ENCODE data around the gene KRT31.
"Not testable (repeated sequence)": the region's sequence is repeated elsewhere in the genome, so short reads cannot be mapped to it uniquely, and the experiment has no call there.

Gene KRT31

DNA sequence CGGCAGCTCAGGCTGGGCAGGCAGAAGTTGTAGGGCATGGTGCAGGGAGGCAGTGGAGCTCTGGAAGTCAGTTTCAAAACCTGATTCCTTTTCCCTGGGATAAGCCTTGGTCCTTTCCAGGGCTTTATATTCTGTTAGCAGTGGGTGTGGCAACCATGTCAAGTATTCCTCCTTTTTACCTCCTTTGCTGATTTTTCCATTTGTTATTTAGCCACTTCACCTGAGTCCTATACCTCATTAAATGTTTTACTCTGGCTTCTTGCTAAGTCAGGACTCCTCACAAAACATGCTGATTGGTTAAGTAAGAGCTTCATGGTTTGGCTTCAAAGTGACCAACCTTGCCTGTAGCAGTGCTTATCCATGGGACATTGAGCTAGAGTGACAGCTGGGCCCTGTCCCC is 27.7 kb downstream of the KRT31 start, which contains the start of gene KRT33B:
Gene KRT33B, minus strand, starts transcription at position 101 of the 400 bp plus-strand sequence. Its CDS starts 63 bp downstream, at position 38.
- no peak within 1 kb of the TSS for H3K4me3 ChIP-seq (ENCODE audit: low read depth in 1 of 2, low read length in 2 of 2)
- peaks cover 0 to 4% of the 10 kb centered on the region in 2 donors for H3K27me3 ChIP-seq (ENCODE audit: control insufficient read depth in 1 of 2, insufficient read depth in 2 of 2, low read length in 2 of 2)

DNA sequence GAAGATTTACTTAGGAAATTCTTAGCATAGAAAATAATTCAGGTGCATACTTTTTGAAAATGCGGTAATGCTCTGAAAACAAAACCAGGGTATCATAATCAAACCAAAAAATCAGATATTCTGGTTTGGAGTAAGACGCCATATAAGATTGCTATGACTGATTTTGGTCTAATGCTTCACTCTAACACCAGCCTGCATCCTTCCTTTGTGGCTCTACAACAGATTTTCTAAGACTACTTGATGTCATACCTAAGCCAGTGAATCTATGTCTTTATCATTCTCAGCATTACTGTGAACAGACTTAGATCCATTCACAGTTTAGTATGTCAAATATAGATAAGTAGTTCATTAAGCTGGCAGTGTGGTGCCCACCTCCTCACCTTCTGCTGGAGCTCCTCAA is 28.4 kb downstream of the KRT31 start:
- H3K27me3 ChIP-seq (ENCODE audit: control insufficient read depth in 1 of 2, insufficient read depth in 2 of 2, low read length in 2 of 2) = peaks cover 0 to 3% of the 10 kb centered on the region in 2 donors
- no peaks in the 10 kb centered on the region for H3K36me3 ChIP-seq (ENCODE audit: control insufficient read depth in 1 of 2, insufficient read depth in 2 of 2, low read length in 2 of 2)
- no peaks in the 10 kb centered on the region for H3K4me1 ChIP-seq (ENCODE audit: control insufficient read depth in 1 of 2, insufficient read depth in 2 of 2, low read length in 2 of 2)
- H3K9me3 ChIP-seq (ENCODE audit: control insufficient read depth in 1 of 2, low read length in 2 of 2) = no peaks in the 10 kb centered on the region
- H3K9ac ChIP-seq (ENCODE audit: low read depth in 1 of 2, low read length in 2 of 2) = no peak overlapping the region
- H3K27ac ChIP-seq (ENCODE audit: low read depth, low read length) = no peak overlapping the region
- no peak overlapping the region for H3K4me3 ChIP-seq (ENCODE audit: low read depth in 1 of 2, low read length in 2 of 2)

More for the DNA sequence above, 27.7 kb downstream of the KRT31 start, which contains the start of gene KRT33B:
- H3K36me3 ChIP-seq (ENCODE audit: control insufficient read depth in 1 of 2, insufficient read depth in 2 of 2, low read length in 2 of 2) = no peaks in the 10 kb centered on the region
- no peaks in the 10 kb centered on the region for H3K4me1 ChIP-seq (ENCODE audit: control insufficient read depth in 1 of 2, insufficient read depth in 2 of 2, low read length in 2 of 2)
- H3K9ac ChIP-seq (ENCODE audit: low read depth in 1 of 2, low read length in 2 of 2) = no peak within 1 kb of the TSS
- no peak within 1 kb of the TSS for H3K27ac ChIP-seq (ENCODE audit: low read depth, low read length)
- no peaks in the 10 kb centered on the region for H3K9me3 ChIP-seq (ENCODE audit: control insufficient read depth in 1 of 2, low read length in 2 of 2)

DNA sequence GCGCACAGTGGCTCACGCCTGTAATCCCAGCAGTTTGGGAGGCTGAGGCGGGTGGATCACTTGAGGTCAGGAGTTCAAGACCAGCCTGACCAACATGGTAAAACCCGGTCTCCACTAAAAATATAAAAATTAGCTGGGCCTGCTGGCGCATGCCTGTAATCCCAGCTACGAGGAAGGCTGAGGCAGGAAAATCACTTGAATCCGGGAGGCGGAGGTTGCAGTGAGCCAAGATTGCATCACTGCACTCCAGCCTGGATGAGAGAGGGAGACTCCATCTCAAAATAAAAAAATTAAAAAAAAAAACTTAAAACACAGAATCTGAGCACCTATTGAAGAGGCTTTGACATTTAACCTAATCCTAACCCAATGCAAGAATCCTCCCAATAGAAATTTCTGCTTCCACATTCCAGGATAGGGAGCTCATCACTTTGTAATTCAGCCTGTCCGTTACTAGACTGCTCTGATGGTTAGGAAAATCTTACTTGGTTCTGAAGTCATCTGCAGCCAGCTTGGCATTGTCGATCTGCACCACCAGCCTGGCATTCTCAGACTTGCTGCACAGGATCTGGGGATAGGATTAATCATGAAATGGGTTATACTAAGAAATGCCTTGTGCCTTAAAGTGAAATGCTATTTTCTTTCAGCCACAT is 29.9 kb downstream of the KRT31 start:
- Histone ChIP-seq H3K9me3 (ENCODE audit: control insufficient read depth in 1 of 2, low read length in 2 of 2) (no peaks in the 10 kb centered on the region), H3K9ac (ENCODE audit: low read depth in 1 of 2, low read length in 2 of 2) (no peak overlapping the region), H3K4me3 (ENCODE audit: low read depth in 1 of 2, low read length in 2 of 2) (no peak overlapping the region), H3K27ac (ENCODE audit: low read depth, low read length) (no peak overlapping the region), H3K27me3 (ENCODE audit: control insufficient read depth in 1 of 2, insufficient read depth in 2 of 2, low read length in 2 of 2) (no peaks in the 10 kb centered on the region), H3K36me3 (ENCODE audit: control insufficient read depth in 1 of 2, insufficient read depth in 2 of 2, low read length in 2 of 2) (no peaks in the 10 kb centered on the region), H3K4me1 (ENCODE audit: control insufficient read depth in 1 of 2, insufficient read depth in 2 of 2, low read length in 2 of 2) (no peaks in the 10 kb centered on the region)

GRCh38 chr17:41366070-41366469 is 31.3 kb downstream of the KRT31 start:
- Histone ChIP-seq H3K27me3 (ENCODE audit: control insufficient read depth in 1 of 2, insufficient read depth in 2 of 2, low read length in 2 of 2) (no peaks in the 10 kb centered on the region), H3K9ac (ENCODE audit: low read depth in 1 of 2, low read length in 2 of 2) (no peak overlapping the region), H3K36me3 (ENCODE audit: control insufficient read depth in 1 of 2, insufficient read depth in 2 of 2, low read length in 2 of 2) (no peaks in the 10 kb centered on the region), H3K27ac (ENCODE audit: low read depth, low read length) (no peak overlapping the region), H3K9me3 (ENCODE audit: control insufficient read depth in 1 of 2, low read length in 2 of 2) (no peaks in the 10 kb centered on the region), H3K4me3 (ENCODE audit: low read depth in 1 of 2, low read length in 2 of 2) (no peak overlapping the region), H3K4me1 (ENCODE audit: control insufficient read depth in 1 of 2, insufficient read depth in 2 of 2, low read length in 2 of 2) (no peaks in the 10 kb centered on the region)

DNA sequence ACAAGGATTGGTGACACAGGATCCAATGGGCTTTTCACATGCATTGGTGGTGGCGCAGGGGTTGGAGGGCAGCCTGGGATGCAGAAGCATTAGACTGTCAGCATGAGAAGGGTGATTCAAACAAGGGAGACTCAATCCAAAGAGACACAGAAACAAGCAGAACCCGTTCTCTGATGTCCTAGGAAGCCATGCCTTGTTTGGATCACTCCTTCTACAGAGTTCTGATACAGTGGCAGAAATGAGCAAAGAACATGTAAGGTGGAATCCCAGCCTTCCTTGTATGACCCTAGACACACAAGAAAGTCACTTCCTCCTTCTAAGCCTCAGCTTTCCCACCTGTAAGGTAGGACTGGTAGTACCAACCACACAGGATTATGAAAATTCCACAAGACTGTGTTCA is 33.5 kb downstream of the KRT31 start:
- H3K9ac ChIP-seq (ENCODE audit: low read depth in 1 of 2, low read length in 2 of 2) = no peak overlapping the region
- no peaks in the 10 kb centered on the region for H3K4me1 ChIP-seq (ENCODE audit: control insufficient read depth in 1 of 2, insufficient read depth in 2 of 2, low read length in 2 of 2)
- H3K27ac ChIP-seq (ENCODE audit: low read depth, low read length) = no peak overlapping the region
- H3K36me3 ChIP-seq (ENCODE audit: control insufficient read depth in 1 of 2, insufficient read depth in 2 of 2, low read length in 2 of 2) = no peaks in the 10 kb centered on the region
- H3K9me3 ChIP-seq (ENCODE audit: control insufficient read depth in 1 of 2, low read length in 2 of 2) = no peaks in the 10 kb centered on the region
- no peak overlapping the region for H3K4me3 ChIP-seq (ENCODE audit: low read depth in 1 of 2, low read length in 2 of 2)
- peaks cover 0 to 3% of the 10 kb centered on the region in 2 donors for H3K27me3 ChIP-seq (ENCODE audit: control insufficient read depth in 1 of 2, insufficient read depth in 2 of 2, low read length in 2 of 2)

- peaks cover 0 to 3% of the 10 kb centered on the region in 2 donors for H3K27me3 ChIP-seq (ENCODE audit: control insufficient read depth in 1 of 2, insufficient read depth in 2 of 2, low read length in 2 of 2)
- no peaks in the 10 kb centered on the region for H3K36me3 ChIP-seq (ENCODE audit: control insufficient read depth in 1 of 2, insufficient read depth in 2 of 2, low read length in 2 of 2)
- H3K9me3 ChIP-seq (ENCODE audit: control insufficient read depth in 1 of 2, low read length in 2 of 2) = no peaks in the 10 kb centered on the region
- no peak overlapping the region for H3K4me3 ChIP-seq (ENCODE audit: low read depth in 1 of 2, low read length in 2 of 2)
- no peaks in the 10 kb centered on the region for H3K4me1 ChIP-seq (ENCODE audit: control insufficient read depth in 1 of 2, insufficient read depth in 2 of 2, low read length in 2 of 2)
- no peak overlapping the region for H3K9ac ChIP-seq (ENCODE audit: low read depth in 1 of 2, low read length in 2 of 2)
- H3K27ac ChIP-seq (ENCODE audit: low read depth, low read length) = no peak overlapping the region
Measured at GRCh38 chr17:41360296-41360995, 37.0 kb downstream of the KRT31 start.

DNA sequence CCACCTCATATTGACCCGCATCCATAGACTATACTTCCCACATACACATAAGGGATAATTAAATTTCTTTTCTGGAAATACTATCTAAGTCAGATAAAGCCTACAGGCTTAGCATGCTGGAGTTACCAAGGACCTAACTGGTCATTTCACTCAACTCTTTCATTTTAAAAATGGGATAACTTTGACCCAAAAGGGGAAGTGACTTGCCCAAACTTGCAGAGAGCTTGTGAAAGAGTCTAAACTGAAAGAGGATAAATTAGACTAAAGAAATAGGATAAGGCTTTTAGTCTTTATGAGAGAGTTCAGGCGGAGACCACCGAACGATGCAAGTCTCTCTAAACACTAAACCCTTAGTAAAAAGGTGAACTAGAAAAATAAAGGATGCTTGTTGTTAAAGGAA is 42.9 kb downstream of the KRT31 start:
- no peaks in the 10 kb centered on the region for H3K36me3 ChIP-seq (ENCODE audit: control insufficient read depth in 1 of 2, insufficient read depth in 2 of 2, low read length in 2 of 2)
- no peak overlapping the region for H3K4me3 ChIP-seq (ENCODE audit: low read depth in 1 of 2, low read length in 2 of 2)
- no peaks in the 10 kb centered on the region for H3K9me3 ChIP-seq (ENCODE audit: control insufficient read depth in 1 of 2, low read length in 2 of 2)
- H3K27ac ChIP-seq (ENCODE audit: low read depth, low read length) = no peak overlapping the region
- H3K4me1 ChIP-seq (ENCODE audit: control insufficient read depth in 1 of 2, insufficient read depth in 2 of 2, low read length in 2 of 2) = no peaks in the 10 kb centered on the region
- H3K27me3 ChIP-seq (ENCODE audit: control insufficient read depth in 1 of 2, insufficient read depth in 2 of 2, low read length in 2 of 2) = peaks cover 0 to 9% of the 10 kb centered on the region in 2 donors
- no peak overlapping the region for H3K9ac ChIP-seq (ENCODE audit: low read depth in 1 of 2, low read length in 2 of 2)

DNA sequence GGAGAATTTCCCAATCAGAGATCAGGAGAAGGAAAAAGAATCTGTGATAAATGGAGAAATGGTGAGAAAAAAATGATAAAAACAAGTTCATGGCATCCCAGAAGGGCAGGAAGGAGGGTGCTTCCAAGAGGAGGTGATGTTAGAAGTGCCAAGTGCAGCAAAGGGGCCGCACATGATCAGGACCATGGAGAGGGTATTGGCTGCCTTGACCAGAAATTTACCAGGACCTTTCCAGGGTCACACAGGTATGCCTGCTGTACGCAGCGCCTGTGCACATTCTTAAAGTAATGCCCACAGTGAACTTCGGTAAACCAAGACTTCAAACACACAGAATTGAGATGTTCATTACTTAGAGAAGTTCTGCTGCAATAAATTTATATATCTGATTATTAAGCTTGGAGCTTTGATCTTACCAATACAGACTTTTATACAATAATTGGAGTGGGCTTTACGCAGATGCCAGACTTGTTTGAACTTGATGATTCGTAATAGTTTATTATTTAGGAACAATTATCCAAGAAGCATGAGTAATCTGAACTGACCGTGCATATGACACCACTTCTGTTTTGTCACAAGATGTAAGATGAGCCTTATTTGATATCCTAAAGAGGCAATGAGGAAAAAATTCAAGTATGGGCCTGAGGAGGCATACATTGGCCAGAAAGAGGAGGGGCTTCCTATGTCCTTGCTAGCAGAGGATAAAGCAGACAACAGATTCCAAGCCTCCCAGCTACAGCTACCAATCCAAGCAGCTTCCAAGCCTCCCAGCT is 44.6 kb downstream of the KRT31 start:
- peaks cover 0 to 9% of the 10 kb centered on the region in 2 donors for H3K27me3 ChIP-seq (ENCODE audit: control insufficient read depth in 1 of 2, insufficient read depth in 2 of 2, low read length in 2 of 2)
- no peak overlapping the region for H3K27ac ChIP-seq (ENCODE audit: low read depth, low read length)
- no peak overlapping the region for H3K4me3 ChIP-seq (ENCODE audit: low read depth in 1 of 2, low read length in 2 of 2)
- no peaks in the 10 kb centered on the region for H3K36me3 ChIP-seq (ENCODE audit: control insufficient read depth in 1 of 2, insufficient read depth in 2 of 2, low read length in 2 of 2)
- H3K4me1 ChIP-seq (ENCODE audit: control insufficient read depth in 1 of 2, insufficient read depth in 2 of 2, low read length in 2 of 2) = no peaks in the 10 kb centered on the region
- no peak overlapping the region for H3K9ac ChIP-seq (ENCODE audit: low read depth in 1 of 2, low read length in 2 of 2)
- no peaks in the 10 kb centered on the region for H3K9me3 ChIP-seq (ENCODE audit: control insufficient read depth in 1 of 2, low read length in 2 of 2)

DNA sequence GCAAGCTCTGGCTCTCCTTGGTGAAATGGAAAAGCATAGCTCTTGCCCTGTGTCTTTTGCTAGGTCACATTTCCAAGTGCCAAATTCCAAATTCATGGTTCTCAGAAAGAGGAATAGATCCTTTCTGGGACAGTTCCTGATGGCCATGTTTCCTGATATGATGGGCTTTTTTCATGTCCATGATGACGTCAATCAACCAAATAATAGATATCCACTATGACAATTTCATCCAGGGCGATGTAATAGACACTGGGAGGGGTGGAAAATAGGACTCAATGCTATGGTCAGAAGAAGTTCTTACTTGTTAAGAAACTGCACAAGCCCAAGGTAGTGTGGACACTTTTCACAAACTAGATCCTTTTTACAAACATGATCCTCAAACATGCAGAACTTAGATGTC is 46.2 kb downstream of the KRT31 start:
- Histone ChIP-seq H3K36me3 (ENCODE audit: control insufficient read depth in 1 of 2, insufficient read depth in 2 of 2, low read length in 2 of 2) (no peaks in the 10 kb centered on the region), H3K27ac (ENCODE audit: low read depth, low read length) (no peak overlapping the region), H3K9ac (ENCODE audit: low read depth in 1 of 2, low read length in 2 of 2) (no peak overlapping the region), H3K27me3 (ENCODE audit: control insufficient read depth in 1 of 2, insufficient read depth in 2 of 2, low read length in 2 of 2) (peaks cover 0 to 9% of the 10 kb centered on the region in 2 donors), H3K4me3 (ENCODE audit: low read depth in 1 of 2, low read length in 2 of 2) (no peak overlapping the region), H3K4me1 (ENCODE audit: control insufficient read depth in 1 of 2, insufficient read depth in 2 of 2, low read length in 2 of 2) (no peaks in the 10 kb centered on the region), H3K9me3 (ENCODE audit: control insufficient read depth in 1 of 2, low read length in 2 of 2) (no peaks in the 10 kb centered on the region)

DNA sequence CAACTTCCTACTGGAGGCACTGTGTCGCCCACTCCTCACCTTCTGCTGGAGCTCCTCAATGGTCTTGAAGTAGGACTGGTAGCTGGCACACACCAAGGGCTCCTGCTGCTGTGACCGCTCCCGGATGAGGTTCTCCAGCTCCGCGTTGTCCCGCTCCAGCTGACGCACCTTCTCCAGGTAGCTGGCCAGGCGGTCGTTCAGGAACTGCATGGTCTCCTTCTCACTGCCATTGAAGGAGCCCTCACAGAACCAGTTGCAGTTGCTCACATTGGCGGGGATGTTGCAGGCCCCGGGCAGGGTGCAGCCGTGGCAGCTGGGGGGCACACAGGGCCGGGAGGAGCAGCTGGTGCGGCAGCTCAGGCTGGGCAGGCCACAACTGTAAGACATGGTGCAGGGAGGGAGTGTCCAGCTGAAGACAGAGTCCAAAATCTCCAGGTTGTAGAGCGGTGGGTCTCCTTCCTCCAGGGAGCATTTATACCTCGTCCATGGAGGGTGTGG is 47.0 kb downstream of the KRT31 start, which contains the start of gene KRT33A:
Gene KRT33A, minus strand, starts transcription at position 448 of the 498 bp plus-strand sequence. Its CDS starts 61 bp downstream, at position 387.
- H3K27me3 ChIP-seq (ENCODE audit: control insufficient read depth in 1 of 2, insufficient read depth in 2 of 2, low read length in 2 of 2); H3K9me3 ChIP-seq (ENCODE audit: control insufficient read depth in 1 of 2, low read length in 2 of 2); H3K27ac ChIP-seq (ENCODE audit: low read depth, low read length); H3K36me3 ChIP-seq (ENCODE audit: control insufficient read depth in 1 of 2, insufficient read depth in 2 of 2, low read length in 2 of 2); H3K4me1 ChIP-seq (ENCODE audit: control insufficient read depth in 1 of 2, insufficient read depth in 2 of 2, low read length in 2 of 2); H3K4me3 ChIP-seq (ENCODE audit: low read depth in 1 of 2, low read length in 2 of 2); H3K9ac ChIP-seq (ENCODE audit: low read depth in 1 of 2, low read length in 2 of 2): not testable (repeated sequence)

Measured in duodenal mucosa (tissue), 2 donors.